GM18907 (cell line): ENCODE measurements around the gene FNIP1.
"Not testable (repeated sequence)": the region's sequence is repeated elsewhere in the genome, so short reads cannot be mapped to it uniquely, and the experiment has no call there.

ENCODE experiments used
- ATAC-seq: cut with Tn5 transposase; IDR thresholded peaks from one replicate; pipeline ENCODE4 v1.9.1; 2021; ENCODE audit warnings: mild to moderate bottlenecking, moderate library complexity; ENCODE audit not compliant: unreplicated experiment

Gene FNIP1

DNA sequence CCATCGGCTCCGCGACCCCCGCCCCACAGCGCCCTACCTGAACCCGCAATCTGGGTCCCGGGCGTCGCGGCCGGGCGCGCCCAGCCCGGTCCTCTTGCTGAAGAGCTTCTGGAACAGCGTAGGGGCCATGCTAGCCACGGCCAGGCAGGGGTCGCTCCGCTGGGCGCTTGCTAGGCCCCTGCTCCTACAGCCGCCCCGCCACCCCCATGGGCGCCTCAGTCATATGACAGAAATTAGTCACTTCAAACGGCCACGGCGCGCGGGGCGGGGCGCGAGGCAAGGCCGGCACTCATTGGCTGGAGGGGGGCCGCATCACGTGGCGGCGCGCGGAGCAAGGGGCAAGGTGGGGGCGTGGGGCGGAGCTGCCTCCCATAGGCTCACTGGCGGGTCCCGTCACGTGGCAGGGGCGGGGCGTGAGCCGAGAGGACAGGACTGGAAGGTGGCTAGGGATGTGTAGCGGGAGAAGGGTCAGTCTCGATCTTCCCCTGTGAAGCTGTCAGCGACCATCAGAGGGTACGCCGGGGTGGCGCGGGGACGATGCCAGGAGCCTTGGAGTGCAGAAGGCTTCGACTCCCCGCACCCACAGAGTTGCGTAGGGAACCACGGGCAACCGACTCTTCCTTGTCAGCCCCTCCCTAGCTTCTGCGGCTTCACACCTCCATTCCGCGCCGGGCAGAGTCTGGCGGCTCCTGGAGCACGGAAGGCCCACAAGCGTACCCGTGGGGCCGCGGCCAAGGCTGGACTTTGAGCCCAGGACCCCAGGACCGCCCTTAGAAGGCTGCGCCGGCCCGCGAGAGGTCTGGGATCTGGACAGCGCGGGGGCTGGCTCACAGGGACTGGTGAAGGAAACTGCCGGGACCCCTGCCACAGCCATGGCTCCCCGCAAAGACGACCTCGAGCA lies at the start of gene FNIP1:
TSS of gene FNIP1 (minus strand) at position 225 of the 901 bp plus-strand sequence. CDS start at position 129, 96 bp downstream.
- ATAC-seq, result peak; percentile 94

DNA sequence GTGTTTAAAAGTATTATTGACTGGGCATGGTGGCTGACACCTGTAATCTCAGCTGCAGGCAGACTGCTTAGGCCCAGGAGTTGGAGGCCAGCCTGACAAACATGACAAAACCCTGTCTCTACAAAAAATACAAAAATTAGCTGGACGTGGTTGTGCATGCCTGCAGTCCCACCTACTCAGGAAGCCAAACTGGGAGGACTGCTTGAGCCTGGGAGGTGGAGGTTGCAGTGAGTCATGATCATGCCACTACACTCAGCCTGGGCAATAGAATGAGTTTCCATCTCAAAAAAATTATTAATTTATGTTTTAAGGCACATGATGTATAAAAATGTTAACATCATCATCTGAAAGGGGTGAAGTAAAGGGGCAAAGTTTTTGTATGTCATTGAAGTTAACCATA lies 49.7 kb upstream of the FNIP1 start:
- ATAC-seq, result no peak

DNA sequence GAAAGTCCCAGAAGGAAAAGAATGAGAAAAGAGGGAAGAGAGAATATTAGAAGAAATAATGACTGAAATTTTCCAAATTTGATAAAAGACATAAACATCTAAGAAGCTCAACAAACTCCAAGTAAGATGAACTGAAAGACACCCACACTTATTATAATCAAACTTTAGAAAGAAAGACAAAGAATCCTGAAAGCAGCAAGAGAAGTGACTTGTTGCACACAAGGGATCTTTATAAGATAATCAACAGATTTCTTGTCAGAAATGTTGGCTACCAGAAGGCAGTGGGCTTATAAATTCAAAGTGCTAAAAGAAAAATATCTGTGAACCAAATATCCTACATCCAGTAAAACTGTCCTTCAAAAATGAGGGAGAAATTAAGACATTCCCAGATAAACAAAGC lies 49.0 kb upstream of the FNIP1 start:
- no peak for ATAC-seq

DNA sequence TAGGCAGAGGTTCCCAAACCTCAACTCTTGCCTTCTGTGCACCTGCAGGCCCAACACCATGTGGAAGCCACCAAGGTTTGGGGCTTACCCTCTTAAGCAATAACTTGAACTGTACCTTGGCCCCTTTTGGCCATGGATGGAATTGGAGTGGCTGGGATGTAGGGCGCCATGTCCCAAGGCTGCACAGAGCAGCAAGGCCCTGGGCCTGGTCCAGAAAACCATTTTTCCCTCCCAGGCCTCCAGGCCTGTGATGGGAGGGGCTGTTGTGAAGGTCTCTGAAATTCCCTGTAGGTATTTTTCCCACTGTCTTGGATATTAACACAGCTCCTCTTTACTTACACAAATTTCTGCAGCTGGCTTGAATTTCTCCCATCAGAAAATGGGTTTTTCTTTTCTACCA lies 46.2 kb upstream of the FNIP1 start:
- ATAC-seq, result not testable (repeated sequence)

DNA sequence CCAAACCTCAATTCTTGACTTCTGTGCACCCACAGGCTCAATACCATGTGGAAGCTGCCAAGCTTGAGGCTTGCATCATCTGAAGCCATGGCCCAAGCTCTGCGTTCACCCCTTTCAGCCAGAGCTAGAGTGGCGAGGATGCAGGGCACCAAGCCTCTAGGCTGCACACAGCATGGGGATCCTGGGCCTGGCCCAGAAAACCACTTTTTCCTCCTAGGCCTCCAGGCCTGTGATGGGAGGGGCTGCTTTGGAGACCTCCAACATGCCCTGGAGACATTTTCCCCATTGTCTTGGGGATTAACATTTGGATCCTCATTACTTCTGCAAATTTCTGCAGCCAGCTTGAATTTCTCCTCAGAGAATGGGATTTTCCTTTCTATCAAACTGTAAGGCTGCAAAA lies 35.9 kb upstream of the FNIP1 start:
- not testable (repeated sequence) for ATAC-seq

DNA sequence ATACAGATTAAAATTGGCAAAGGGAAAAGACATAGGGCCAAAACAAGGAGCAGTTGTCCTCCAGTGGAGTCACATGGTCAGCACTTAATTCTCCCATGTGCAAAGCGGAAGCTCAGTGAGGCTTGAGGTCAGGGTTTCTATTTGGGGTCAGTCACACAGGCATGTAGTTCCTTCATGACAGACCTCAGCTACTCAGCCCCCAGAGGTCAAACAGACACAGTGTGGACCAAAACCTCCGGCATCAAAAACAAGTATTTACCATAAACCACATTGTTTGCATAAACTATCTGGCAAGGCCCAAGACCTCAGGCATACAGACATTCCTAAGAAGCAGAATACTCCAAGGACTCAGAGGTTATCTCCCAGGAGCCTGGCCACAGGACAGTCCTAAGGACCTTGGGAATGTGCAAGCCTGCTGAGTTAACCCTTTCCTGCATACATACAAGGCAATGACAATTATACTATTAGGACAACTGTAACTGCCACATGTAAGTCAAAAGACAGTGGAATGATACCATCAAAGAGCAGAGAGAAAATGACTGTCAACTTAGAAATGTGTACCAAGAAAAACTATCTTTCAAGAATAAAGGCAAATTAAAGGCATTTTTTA lies 28.7 kb upstream of the FNIP1 start:
- ATAC-seq, result peak; percentile 49

DNA sequence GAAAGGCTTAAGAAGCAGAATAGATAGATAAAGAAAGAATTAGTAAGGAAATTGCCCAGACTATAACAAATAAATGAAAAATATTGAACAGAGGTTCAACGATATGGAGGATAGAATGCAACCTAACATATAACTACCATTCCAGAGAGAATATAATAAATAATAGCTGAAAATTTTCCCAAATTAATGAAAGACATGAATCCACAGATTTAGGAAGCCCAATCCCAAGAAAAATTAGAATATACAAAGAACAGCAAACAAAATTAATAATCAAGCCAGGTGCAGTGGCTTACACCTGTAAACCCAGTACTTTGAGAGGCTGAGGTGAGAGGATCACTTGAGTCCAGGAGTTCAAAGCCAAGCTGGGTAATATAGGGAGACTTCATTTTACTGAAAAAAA lies 27.8 kb upstream of the FNIP1 start:
- ATAC-seq, result no peak

DNA sequence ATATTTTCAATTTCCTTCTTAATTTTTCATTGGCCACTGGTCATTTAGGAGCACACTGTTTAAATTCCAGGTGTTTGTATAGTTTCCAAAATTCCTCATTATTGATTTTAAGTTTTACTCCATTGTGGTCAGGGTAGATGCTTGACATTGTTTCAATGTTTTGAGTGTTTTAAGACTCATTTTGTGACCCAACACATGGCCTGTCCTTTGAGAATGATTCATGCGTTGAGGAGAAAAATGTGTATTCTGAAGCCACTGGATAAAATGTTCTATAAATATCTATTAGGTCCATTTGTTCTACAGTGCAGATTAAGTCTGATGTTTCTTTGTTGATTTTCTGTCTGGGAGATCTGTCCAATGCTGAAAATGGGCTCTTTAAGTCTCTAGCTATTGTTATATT lies 24.4 kb upstream of the FNIP1 start:
- ATAC-seq, result no peak

DNA sequence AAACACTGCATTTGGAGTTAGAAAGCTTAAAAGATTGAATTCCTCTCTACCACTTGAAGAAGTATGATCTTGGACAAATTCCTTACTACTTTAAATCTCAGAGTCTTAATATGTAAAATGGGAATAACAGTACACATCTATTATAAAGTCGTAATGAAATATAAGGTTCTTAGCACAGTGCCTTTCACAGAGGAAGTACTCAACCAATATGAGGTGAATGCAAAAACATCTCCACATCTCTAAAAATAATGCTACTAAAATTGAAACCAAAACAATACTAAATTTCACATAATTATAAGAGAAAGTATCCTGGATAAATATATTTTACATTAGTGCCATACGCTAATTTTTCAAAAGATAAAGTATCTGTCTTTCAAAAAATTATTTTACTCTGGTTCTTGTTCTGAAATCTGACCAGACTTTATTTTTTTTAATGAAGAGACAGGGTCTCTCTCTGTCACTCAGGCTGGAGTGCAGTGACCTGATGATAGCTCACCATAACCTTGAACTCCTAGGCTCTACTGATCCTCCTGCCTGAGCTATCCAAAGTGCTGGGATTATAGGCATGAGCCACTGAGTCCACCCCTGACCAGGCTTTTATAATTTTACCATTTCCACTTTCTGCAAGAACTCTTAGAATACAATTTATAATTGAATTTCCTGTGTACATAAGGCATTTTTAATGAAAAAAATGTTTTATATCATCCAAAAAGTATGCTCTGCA lies 21.3 kb upstream of the FNIP1 start:
- ATAC-seq, result no peak

DNA sequence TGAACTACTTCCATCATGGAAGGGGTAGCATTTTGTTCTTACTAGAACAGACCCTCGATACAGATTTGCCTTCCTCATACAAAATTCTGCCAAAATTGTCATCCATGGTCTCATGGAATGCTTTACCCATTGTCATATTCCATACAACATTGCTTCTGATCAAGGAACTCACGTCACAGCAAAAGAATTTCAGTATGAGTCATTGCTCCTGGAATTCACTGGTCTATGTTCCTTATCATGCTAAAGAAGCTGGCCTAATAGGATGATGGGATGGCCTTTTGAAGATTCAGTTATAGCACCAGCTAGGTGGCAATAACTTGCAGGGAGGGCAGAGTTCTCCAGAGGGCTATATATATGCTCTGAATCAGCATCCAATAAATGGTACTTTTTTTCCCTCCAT lies 18.2 kb upstream of the FNIP1 start:
- ATAC-seq, result no peak

DNA sequence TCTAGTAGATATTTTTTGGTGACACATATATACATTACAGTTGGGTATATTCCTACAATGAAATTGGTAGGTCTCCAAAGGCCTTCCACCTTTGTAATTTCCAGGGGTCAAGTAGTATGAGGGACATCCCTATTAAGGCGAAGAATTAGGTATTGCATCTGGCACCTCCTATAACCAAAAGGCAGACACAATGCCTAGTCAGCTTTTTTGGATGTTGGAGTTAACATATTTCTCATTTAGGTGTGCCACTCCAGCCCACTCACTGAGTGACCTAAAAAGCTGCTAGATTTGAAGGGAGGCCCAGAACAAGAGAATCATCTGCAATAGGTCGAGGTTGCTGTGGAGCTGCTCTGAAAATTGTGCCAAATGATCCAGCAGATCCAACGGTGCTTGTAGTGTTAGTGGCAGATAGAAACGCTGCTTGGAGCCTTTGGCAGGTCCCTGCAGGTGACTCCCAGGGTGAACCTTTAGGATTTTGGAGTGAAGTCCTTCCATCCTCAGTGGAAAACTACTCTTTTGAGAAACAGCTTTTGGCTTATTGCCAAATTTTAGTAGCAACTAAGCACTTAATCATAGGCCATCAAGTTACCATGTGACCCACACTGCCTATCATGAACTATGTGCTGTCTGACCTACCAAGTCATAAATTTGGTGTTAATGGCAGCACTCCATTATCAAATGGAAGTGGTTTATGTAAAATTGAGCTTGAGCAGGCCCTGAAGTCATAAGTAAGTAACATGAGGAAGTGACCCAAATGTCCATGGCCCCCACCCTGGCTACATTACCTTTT lies 15.7 kb upstream of the FNIP1 start:
- ATAC-seq, result no peak

DNA sequence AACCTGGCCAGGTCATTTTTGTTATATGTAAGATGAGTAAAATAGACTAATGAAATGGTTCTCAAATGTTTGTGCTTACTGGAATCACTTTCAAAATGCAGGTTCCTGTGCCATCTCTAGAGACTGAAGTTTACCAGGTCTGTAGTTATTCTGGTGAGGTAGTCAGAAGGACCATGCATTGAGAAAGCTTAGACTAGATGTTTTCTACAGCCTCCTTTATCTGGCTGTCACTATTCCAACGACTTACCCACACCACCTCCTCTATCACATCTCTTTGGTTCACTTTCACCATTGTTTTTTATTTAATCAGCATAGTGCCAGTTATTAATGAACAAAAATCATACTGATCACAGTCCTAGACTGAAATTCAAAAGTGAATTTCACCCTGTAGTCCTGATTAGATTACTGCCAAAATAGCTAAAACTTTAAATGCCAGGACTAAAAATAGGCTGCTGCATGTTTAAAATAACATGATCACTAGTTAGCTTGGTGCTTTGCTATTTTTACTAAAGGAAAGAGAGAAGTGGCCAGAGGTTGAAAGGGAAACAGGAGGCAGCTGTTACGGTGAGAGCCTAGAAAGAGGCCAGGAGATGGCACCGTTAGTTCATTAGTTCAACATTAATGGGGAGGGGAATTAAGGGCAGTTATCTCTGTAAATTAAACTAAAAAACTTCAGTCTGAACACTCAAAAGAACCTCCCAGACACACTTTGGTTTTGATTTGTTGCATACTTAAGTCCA lies 13.9 kb upstream of the FNIP1 start:
- ATAC-seq, result no peak

DNA sequence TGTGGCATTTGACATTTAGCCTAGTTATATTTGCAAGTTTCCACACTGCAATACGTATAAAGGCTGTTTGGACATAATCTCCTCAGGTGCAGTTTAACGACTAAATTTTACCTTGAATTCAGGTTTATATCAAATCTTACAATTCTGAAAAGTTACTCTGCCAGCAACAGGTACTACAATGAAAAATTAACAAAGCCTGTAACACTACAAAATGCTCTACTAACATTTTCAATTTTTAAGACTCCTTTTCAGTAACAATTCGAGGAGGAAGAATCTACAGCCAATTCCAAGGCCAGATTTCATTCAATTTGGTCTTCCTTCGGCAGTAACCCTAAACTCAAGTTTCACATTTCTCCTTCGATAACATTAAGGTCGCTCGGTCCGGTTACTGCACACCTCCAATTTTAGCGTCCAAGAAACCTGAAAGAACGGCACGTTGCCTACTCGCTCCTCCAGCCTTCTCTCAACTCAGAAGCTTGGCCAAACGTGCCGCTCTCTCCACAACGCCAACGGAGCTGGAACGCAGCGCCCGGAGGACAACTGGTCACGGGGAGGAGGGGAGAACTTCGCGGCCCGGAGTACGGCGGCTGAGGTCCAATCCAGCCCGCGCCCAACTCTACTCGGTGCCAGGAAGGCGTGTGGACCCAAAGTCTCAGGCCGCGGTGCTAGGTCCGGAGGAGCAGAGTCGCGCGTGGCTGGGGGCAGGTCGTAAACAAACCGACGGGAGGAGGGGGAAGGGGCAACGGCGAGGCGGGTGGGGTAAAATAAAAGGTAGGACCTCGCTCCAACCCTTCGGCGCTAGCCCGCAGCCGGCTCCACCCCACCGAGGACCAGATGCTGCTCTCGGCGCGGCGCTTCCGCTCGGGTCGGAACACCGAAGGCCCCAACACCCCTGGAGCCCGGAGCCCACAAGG lies 681 bp downstream of the FNIP1 start:
- ATAC-seq, result peak; percentile 31

DNA sequence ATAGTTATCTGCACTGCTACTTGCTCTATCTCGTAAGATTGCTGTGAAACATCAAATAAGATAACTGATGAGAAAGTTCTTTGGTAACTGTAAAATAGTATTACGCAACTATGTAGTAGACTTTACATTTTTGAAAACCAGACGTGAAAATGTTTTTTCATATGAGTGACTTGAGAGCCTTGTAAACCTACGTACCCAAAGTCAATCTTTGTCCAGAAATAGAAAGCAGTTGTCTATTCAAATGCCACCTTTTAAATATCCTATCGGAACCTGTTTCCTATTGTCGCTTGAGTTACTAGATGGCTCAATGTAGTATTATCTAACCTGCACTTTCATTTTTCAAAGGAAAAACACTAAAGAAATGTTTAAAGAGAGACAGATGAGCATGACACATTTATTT lies 1.6 kb downstream of the FNIP1 start:
- no peak for ATAC-seq

DNA sequence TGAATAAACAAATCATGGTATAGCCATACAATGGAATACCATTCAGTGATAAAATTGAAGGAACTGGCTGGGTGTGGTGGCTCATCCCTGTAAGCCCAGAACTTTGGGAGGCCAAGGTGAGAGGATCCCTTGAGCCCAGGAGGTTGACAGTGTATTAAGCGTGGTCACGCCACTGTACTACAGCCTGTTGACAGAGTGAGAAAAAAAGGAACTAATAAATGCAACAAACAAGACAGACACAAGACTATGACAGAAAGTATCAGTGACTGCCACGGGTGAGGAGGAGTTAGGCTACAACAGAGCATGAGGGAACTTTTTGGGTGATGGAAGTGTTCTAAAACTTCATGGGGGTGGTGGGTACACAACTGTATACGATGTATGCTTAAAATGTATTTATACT lies 2.2 kb downstream of the FNIP1 start:
- no peak for ATAC-seq

DNA sequence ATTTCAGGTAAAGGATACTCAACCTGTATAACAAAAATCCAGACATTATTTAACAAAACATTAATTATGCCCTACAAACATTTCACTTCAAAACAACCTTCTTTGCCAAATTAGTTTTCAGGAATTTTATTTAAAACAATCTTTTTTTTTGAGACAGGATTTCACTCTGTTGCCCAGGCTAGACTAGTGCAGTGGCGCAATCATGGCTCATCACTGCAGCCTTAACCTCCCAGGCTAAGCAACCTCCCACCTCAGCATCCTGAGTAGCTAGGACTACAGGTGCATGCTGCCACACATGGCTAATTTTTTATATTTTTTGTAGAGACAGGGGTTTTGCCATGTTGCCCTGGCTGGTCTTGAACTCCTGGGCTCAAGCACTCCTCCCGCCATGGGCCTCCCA lies 3.9 kb downstream of the FNIP1 start:
- no peak for ATAC-seq

DNA sequence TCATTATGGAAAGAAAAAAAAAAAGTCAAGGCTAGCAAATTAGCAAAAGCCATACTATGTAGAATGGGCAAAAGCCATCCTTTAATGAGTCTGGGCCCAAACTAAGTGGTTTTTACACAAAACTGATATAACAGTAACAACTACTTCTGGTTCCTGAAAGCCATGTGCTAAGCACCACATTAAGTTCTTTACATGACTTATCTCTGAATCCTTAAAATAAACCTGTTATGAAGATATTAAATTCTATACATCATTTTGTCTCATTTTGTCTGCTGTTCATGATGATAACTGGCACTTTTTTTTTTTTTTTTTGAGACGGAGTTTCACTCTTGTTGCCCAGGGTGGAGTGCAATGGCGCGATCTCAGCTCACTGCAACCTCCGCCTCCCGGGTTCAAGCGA lies 5.0 kb downstream of the FNIP1 start:
- ATAC-seq, result no peak

DNA sequence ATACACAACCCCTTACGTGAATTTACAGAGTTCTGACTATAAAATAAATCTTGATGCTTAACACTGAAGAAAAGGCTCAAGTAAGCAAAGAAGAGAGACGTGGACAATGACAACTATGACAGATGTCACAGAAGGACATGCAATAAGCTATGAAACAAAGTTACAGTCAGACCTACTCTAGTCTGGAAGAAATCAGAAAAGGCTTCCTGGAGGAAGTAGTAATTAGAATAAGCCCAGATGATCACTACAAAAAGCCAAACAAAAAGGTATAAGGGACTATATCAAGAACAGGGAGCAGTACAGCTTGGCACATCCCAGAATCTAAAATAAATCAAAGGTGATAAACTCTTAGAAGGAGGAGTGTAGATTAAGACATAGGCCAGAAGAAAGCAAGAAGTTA lies 6.3 kb downstream of the FNIP1 start:
- no peak for ATAC-seq

DNA sequence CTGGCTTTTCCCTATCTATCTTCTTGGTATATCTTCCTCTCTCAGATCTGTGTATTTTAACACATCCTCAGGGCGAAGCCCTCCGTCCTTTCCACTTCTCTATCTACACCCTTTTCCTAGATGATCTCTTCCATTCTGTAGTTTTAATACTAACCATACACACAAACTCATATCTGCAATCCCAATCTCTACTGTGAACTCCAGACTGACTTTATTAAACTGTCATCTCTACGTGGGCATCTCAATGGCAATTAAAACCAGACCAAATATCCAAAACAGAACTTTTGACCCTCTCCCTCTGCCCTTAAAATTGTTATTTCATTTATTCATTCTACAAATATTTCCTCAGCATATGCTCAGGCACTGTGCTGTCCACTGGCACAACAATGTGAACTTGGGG lies 7.1 kb downstream of the FNIP1 start:
- no peak for ATAC-seq
